H1 (cell line): ENCODE data around the gene TMUB2.
A peak's percentile ranks its signal among the peaks of the same experiment; 100 is the strongest.

Source experiments
- CTCF ChIP-seq, 3 experiments: IDR thresholded peaks; 1 replicate in 2 of 3; 2 replicates in 1 of 3; pipeline versions ENCODE4 v1.5.1 to v1.6.1; 2011; ENCODE audit warnings: low read length in 3 of 3, mild to moderate bottlenecking in 3 of 3, inconsistent platforms in 2 of 3, low read depth in 1 of 3, moderate library complexity in 1 of 3; ENCODE audit not compliant: insufficient read depth in 1 of 3; ENCODE audit errors: control extremely low read depth in 1 of 3
- EP300 ChIP-seq, 2 experiments: IDR thresholded peaks; 1 replicate in 1 of 2; 2 replicates in 1 of 2; pipeline ENCODE4 v1.6.1; 2011 to 2012; ENCODE audit warnings: low read depth in 2 of 2, low read length in 2 of 2, mild to moderate bottlenecking in 2 of 2, borderline replicate concordance in 1 of 2, inconsistent platforms in 1 of 2, moderate library complexity in 1 of 2
- EZH2 ChIP-seq: fragments of 200-600 bp; sonication (generic); IDR thresholded peaks from 2 replicates; pipeline ENCODE4 v1.7.1; 2012; ENCODE audit warnings: low read depth, mild to moderate bottlenecking, moderate library complexity, low read length, inconsistent platforms; ENCODE audit not compliant: severe bottlenecking
- FOSL1 ChIP-seq: IDR thresholded peaks from 2 replicates; pipeline ENCODE4 v1.6.1; 2011; ENCODE audit warnings: mild to moderate bottlenecking, low read depth, low read length, moderate library complexity; ENCODE audit not compliant: insufficient read depth
- POLR2AphosphoS5 ChIP-seq: IDR thresholded peaks from 2 replicates; pipeline ENCODE4 v1.6.1; 2011; ENCODE audit warnings: low read depth, low read length
- RAD21 ChIP-seq, 2 experiments: IDR thresholded peaks in 1 of 2; conservative IDR thresholded peaks in 1 of 2; 2 replicates each; pipeline ENCODE4 v1.6.1; 2011; ENCODE audit warnings: low read depth in 2 of 2, low read length in 2 of 2, improper control_type of control experiment in 1 of 2, inconsistent platforms in 1 of 2, mild to moderate bottlenecking in 1 of 2, moderate library complexity in 1 of 2
- RNF2 ChIP-seq: fragments of 200-900, 300-1000 bp; sonication (generic); IDR thresholded peaks from 2 replicates; pipeline ENCODE4 v1.7.1; 2016; ENCODE audit warnings: borderline replicate concordance, low read depth, mild to moderate bottlenecking, antibody characterized with exemption, low read length; ENCODE audit not compliant: poor library complexity, severe bottlenecking; ENCODE audit errors: missing control alignments
- TF ChIP-seq, protein P1 (sequence below): IDR thresholded peaks from 2 replicates; pipeline ENCODE4 v1.6.1; 2011; ENCODE audit warnings: low read depth, mild to moderate bottlenecking, low read length; ENCODE audit not compliant: insufficient read depth

DNA sequence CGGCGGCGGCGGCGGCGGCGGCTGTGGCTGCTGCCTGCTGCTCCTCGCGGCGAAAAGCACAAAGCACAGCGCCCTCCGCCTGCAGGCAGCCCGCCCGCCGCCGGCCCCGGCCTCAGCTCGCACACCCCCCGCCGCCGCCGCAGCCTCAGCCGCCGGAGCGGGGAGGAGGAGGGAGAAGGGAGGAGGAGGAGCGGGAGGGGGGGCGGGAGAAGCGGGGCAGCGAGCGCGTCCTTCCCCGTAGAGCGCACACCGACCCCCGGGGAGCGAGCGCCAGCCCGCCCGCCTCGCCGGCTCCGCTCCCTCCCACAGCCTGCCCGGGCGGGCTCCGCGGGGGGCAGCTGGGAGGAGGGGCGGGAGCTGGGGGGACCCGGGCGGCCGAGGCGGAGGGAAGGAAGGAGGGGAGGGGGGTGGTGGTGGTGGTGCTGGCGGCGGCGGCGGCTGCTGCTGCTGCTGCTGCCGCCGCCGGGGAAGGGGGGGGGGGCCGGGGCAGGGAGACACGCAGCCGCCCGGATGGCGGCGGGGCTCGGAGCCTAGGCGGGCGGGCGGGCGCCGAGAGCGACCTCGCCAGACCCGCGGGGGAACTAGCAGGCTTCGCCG, 32.9 kb downstream of the TMUB2 start, which contains the start of gene UBTF:
- TF ChIP-seq CTCF (IDR thresholded peaks at IDR 0.05; ENCODE audit: control extremely low read depth in 1 of 3, insufficient read depth in 1 of 3, low read depth in 1 of 3, low read length in 3 of 3) (peak in 2 of 3 experiments; percentile 0 to 8; a peak in 1 of 4 replicates), EZH2 (no peak), POLR2AphosphoS5 (no peak), RNF2 (no peak), FOSL1 (no peak), RAD21 (IDR thresholded peaks at IDR 0.05 in 1 of 2, conservative IDR thresholded peaks at IDR 0.05 in 1 of 2; ENCODE audit: low read depth in 2 of 2, low read length in 2 of 2) (no peak), EP300 (IDR thresholded peaks at IDR 0.05; ENCODE audit: borderline replicate concordance in 1 of 2, low read depth in 2 of 2, low read length in 2 of 2) (no peak)
- TF ChIP-seq, protein P1, sequence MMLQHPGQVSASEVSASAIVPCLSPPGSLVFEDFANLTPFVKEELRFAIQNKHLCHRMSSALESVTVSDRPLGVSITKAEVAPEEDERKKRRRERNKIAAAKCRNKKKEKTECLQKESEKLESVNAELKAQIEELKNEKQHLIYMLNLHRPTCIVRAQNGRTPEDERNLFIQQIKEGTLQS = no peak
